Activated naive CD4-positive, alpha-beta T cell (primary cell): Measurements from ENCODE around the gene BRAP.
"Not testable (repeated sequence)": the region's sequence is repeated elsewhere in the genome, so short reads cannot be mapped to it uniquely, and the experiment has no call there.

Source experiments
- DNase-seq, 4 experiments: peaks; one replicate each; lab custom pipeline; 2025; lab: John Stamatoyannopoulos, UW

BRAP gene

DNA sequence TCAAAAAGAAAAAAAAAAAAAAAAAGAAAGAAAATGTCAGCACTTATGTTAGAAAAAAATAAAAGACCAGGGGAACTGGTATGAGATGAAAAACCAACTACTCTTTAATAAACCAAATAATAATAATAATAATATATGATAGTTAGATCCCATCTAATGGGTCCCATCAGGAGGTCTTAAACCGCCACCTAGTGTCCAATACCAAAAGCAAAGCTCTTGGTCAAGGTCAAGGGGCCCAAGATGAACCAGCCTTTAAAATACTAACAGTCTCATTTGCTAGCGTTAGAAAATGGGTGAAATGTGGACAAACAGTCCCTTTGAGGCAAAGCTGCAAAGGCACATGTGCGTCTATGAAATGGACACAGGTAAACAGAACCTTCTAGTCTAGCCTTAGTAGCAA lies 12.3 kb downstream of the BRAP start:
- no peak for DNase-seq

DNA sequence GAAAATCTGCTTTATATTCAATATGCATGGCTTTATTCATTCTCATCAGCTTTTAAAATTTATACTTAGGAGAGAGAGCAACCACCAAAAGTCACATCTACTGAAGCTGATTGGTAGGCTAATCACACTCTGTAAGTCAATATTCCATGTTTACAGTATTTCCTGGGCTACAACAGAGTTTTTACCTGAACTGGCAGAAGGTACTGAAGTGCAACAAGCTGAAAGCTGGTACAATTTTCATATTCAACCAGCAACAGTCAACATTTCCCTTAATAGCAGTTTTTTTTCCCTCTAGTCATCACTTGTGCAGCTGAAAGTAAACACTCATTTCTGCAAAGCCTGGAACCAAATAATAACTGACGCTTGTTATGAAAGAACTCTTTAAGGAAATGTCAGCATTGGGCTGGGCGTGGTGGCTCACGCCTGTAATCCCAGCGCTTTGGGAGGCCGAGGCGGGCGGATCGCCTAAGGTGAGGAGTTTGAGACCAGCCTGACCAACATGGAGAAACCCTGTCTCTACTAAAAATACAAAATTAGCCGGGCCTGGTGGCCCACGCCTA lies 12.9 kb downstream of the BRAP start:
- DNase-seq, result no peak

DNA sequence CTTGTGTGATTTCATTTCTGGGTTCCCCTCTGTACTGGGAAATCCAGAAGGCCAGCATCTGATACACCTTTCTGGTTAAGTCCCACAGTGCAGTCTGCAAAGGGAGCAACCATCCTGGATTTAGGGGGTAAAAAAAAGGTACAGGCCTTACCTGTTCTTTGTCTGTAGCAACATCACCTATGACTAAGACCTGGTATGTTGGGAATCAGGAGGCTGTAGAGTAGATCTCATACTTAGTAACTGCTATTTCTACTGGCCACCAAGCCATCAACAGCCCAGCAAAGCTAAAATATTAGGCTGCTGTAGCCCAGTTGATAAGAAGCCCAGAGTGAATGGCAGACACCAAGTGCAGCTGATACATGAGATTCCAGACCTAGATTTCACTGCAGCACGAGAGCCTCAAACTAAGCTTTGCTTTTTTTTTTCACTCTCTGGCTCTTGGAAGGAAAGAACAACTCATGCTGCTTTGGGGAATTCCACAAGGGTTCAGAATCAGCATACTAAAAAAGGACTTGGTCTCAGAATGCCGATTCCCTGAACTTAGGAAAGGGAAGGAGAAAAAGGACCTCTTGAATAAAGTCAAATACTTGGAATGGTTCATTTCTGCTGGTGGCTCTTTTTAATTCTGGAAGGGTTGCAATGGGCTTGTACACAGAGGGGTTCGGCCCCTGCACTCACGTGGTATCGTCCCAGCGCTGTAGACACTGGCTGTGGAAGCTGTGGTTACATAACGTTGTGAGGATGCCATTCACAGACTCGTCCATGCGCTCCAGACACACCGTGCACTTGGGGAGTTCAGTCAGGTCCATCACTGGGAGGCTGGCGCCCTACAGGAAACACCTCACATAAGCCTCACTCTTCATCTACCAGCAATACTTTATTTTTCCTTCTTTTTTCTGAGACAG lies 20.5 kb downstream of the BRAP start:
- no peak for DNase-seq

DNA sequence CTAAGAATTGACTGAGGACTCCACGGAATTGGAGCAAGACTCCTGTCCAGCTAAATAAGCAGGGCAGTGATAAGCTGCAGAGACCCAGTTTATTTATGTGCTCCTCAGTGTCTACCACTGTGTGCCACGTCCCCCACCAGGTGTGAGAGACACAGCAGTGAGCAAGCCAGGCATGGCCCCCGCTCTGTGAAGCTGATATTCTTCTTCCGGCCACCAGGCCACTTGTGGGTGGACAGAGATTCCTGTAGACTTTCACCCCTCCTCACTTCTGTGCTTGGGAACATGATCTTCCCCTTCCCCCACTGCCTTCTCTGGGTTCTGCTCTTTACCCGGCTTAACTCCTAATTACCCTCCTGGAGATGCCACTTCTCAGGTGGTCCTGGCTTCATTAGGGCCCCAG lies 21.3 kb downstream of the BRAP start:
- no peak for DNase-seq

DNA sequence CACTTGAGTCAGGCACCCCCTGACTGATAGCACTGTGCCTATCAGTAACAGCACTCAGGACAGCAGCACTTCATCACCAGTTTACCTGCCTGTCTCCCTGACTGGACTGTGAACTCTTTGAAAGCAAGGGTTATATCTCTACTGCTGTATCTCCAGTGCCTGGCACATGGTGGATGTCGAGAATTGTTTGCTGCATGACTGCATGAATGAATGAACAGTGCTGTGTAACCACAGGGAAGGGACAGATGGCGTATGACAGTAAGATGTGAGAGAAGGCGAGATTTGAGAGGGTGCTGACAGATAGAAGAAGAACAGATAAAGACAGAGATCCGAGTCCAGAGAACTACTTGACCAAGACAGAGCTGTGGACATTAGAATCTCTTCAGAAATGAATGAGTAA lies 29.7 kb downstream of the BRAP start:
- no peak for DNase-seq

DNA sequence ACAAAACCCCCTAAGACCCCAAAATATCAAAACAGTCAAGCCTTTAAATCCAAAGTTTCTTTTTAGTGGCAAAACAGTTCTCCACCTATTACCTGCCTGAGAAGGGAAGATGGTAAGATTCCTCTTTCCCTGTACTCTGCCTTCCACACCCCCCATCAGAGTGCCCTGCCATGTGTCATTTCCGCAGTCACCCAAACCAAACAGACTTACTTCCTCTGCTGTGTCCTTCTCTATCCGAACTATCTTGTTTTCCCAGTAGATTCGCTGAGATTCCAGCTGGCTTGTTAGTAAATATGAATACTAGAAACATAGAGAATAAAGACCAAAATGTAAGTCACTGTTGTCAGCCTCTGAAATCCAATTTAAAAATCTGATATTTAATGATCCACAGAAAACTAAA lies 30.4 kb downstream of the BRAP start:
- no peak for DNase-seq

DNA sequence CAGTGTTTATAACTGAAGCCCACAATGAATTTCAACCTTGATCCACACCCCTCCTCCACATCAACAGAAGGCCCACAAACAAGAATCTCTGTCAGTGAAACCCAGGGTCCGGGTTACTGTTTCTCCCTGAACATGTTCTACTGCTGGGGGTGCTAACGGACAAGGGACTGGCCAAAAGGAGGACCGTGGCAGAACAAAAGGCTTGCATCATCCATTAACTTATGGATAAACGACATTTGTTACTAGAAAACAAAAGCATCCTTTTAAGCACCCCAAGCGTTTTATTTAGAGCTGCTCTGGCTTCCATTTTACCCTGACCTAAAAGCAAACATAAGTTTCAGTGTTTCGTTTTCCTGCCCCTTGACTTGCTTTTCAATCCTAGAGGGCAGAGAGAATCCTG lies 32.2 kb downstream of the BRAP start:
- DNase-seq, result no peak

DNA sequence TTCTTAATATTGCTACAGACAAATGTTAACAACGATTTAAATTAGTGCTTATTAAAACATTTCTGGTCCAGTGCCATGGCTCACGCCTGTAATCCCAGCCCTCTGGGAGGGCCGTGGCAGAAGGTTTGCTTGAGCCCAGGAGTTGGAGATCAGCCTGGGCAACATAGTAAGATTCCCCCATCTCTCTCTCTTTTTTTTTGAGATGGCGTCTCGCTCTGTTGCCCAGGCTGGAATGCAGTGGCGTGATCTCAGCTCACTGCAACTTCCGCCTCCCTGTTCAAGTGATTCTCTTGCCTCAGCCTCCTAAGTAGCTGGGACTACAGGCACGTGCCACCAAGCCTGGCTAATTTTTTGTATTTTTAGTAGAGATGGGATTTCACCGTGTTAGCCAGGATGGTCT lies 33.2 kb downstream of the BRAP start:
- not testable (repeated sequence) for DNase-seq

DNA sequence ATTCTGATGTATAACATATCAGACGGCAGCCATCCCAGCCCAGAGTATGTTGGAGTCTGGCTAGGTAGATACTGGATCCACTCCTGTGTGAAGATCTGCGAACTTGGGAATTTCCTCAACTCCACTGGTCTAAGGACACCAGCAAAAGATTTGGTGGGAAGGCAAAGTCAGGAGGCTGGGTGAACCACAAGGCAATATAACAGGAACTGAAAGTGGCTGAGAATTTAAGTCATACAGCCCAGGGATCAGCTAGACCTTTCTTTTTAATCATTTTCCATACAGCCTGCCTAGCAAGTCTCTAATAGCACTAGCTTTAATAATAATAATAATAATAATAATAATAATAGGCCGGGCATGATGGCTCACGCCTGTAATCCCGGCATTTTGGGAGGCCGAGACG lies 34.8 kb downstream of the BRAP start:
- no peak for DNase-seq

DNA sequence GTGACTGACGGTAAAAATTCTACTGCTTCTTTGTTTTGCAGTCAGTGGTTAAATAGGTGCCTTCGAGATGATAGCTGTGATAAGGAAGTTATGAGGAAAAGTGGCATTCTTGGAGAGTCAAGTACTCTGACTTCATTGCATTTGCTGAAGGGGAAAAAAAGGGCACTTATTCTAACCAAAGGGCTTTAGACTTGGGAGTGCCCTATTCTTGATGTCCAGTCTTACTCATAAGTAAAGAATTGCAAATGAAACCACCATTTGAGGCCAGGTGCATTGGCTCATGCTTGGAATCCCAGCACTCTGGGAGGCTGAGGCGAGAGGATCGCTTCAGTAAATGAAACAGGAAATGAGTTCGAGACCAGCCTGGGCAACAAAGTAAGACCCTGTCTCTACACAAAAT lies 40.3 kb downstream of the BRAP start:
- DNase-seq, result no peak

GRCh38 chr12:111643427-111643826 lies 42.3 kb downstream of the BRAP start:
- DNase-seq, result no peak

- no peak for DNase-seq
Measured at GRCh38 chr12:111642681-111643426, 42.9 kb downstream of the BRAP start.

DNA sequence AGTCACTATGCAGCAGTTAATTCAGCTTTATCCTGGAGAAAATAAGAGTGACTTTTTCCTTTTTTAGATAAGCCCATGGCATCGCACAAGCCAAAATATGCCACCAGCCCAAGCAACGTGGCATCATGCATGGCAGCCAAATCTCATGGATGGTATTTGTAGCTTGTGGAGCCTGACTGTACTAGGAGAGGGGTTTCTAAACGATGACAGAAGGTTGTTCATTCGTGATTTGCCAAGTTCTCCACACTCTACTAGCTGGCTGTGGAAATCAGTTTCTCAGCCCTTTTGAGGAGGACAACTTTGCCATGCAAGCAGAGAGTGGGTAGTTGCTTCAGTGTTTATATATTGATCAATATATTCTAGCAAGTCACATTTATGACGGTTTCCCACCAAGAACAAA lies 45.2 kb downstream of the BRAP start:
- no peak for DNase-seq

GRCh38 chr12:111638556-111638955 lies 47.2 kb downstream of the BRAP start:
- no peak for DNase-seq

DNA sequence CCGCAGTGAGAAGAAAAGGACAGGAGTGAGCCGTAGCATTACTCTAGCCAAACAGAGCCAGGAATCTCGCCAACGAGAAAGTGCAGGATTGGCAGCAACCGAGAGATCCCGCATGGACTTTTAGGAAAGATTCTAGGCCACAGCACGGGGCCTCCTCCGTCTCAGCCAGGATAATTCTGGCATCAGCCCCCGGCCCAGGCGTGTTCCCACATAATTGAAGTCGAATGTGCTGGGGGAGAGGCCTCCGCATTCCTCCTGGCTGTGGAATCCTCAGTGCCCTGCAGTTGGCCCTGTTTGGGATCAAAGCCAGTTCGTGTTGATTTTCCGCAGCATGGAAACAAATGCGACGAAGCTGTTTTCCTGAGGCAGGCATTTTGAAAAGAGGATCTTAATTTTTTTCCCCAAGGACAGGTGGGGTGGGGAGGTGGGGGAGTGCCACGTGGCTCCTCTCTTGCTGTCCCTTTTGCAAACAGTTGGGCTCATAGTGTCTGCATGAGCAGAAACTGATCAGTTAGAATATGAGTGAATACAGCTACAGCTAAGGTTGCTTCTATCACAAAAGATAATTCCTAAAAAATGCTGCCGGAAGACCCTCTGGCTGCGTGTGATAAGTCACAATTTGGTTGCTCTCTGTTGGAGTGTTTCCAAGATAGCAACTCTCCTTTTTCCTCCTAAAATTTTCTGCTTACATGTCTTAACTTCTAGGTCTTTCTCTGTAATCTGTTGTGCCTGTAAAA lies 49.4 kb downstream of the BRAP start:
- no peak for DNase-seq

GRCh38 chr12:111635524-111635923 lies 50.2 kb downstream of the BRAP start:
- no peak for DNase-seq

GRCh38 chr12:111628505-111629260 lies 57.1 kb downstream of the BRAP start:
- no peak for DNase-seq

DNA sequence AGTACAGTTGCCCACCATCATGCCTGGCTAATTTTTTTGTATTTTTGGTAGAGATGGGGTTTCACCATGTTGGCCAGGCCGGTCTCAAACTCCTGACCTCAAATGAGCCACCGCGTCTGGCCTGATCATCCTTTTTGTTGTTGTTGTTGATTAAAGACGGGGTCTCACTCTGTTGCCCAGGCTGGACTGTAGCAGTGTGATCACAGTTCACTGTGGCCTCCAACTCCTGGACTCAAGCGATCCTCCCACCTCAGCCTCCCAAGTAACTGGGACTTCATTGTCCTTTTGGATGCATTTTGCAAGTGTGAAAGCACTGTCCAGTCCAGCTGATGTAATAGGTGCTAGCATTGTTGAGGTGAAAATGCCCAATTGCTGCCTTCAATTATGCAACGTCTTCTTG lies 59.5 kb downstream of the BRAP start:
- DNase-seq, result no peak

DNA sequence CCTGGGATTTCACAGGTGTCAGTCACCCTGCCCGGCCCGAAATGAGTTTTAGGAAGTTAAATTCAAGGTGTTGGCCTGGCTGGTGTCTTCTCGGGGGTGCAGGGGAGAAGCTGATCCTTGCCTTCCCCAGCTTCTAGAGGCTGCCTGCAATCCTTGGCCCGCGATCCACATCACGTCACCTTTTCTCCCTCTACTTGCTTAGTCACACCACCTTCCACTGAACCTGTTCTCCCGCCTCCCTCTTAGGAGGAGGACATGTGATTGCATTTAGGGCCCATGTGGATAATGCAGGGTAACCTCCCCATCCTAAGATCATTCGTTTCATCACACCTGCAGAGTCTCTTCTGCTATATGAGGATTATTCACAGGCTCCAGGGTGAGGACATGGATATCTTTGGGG lies 61.2 kb downstream of the BRAP start:
- DNase-seq, result no peak

DNA sequence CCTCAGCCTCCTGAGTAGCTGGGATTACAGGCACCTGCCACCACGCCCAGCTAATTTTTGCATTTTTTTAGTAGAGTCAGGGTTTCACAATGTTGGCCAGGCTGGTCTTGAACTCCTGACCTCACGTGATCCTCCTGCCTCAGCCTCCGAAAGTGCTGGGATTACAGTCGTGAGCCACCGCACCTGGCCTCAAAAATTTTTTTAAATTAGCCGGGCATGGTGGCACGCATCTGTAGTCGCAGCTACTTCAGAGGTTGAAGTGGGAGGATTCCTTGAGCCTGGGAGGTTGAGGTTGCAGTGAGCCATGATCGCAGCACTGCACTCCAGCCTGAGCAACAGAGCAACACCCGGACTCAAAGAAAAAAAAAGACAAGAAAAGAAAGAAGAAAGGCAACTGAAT lies 67.9 kb downstream of the BRAP start:
- not testable (repeated sequence) for DNase-seq

DNA sequence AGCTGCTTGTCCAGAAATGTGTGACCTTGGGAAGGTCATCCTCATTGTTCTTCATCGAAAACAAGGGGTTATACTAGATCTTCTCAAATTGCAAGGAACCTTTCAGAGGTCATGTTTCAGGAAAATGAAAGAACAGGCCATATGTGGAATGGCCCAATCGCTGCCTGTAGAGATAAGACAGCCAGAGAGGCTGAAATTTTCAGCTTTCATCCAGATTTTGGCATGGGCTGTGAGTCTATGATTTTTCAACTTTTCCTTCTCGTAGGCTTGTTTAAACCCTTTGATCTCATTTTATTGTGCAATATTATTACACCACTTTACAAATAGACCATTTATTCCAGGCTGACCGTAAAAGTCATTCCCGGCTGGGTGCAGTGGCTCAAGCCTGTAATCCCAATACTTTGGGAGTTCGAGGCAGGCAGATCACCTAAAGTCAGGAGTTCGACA lies 69.6 kb downstream of the BRAP start:
- DNase-seq, result no peak

DNA sequence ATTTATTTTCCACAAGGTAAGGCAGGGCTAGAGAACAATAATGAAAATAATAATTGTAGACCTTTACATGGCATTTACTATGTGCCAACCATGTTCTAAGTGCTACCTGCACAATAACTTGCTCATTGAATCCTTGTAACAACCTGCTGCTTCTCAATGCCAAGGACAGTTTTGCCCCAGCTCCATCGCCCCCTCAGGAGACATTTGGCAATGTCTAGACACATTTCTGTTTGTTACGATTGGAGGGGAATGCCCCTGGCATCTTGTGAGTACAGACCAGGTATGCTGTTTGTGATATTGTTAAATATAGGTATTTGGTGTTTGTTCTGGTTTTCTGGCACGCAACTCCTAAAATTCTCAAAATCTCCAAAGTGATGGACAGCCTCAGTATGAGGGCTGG lies 78.5 kb downstream of the BRAP start:
- no peak for DNase-seq
